HUES48 (cell line): Measurements from ENCODE around the gene THSD4.
A peak's percentile ranks its signal among the peaks of the same experiment; 100 is the strongest.

Experiments used
- H3K27ac ChIP-seq: one replicate; pipeline ENCODE4 v1.7.0; 2013; ENCODE audit warnings: low read depth, low read length, inconsistent platforms
- H3K27me3 ChIP-seq: 2 replicates; pipeline ENCODE4 v1.6.1; 2013; ENCODE audit warnings: mild to moderate bottlenecking, low read length; ENCODE audit not compliant: control insufficient read depth, insufficient read depth
- H3K36me3 ChIP-seq: 2 replicates; pipeline ENCODE4 v1.6.1; 2013; ENCODE audit warnings: low read length; ENCODE audit not compliant: control insufficient read depth, insufficient read depth
- H3K4me1 ChIP-seq: 2 replicates; pipeline ENCODE4 v1.6.1; 2013; ENCODE audit warnings: mild to moderate bottlenecking, low read length; ENCODE audit not compliant: control insufficient read depth, insufficient read depth
- H3K4me3 ChIP-seq: 2 replicates; pipeline ENCODE4 v1.5.1; 2013; ENCODE audit warnings: mild to moderate bottlenecking, low read depth, low read length
- H3K9ac ChIP-seq: 2 replicates; pipeline ENCODE4 v1.6.1; 2013; ENCODE audit warnings: mild to moderate bottlenecking, low read depth, low read length, moderate library complexity
- H3K9me3 ChIP-seq: 2 replicates; pipeline ENCODE4 v1.6.1; 2013; ENCODE audit warnings: low read length; ENCODE audit not compliant: control insufficient read depth, insufficient read depth

Gene THSD4

GRCh38 chr15:71084264-71084663 lies 31.0 kb upstream of the THSD4 start:
- Histone ChIP-seq H3K9ac (no peak overlapping the region), H3K27me3 (peaks cover 54% of the 10 kb centered on the region), H3K27ac (no peak overlapping the region), H3K36me3 (no peaks in the 10 kb centered on the region), H3K4me3 (no peak overlapping the region), H3K9me3 (no peaks in the 10 kb centered on the region), H3K4me1 (peaks cover 17% of the 10 kb centered on the region)

- H3K9ac ChIP-seq = no peak overlapping the region
- H3K36me3 ChIP-seq = no peaks in the 10 kb centered on the region
- H3K4me3 ChIP-seq = no peak overlapping the region
- H3K27ac ChIP-seq = peak overlapping the region; percentile 24
- peaks cover 17% of the 10 kb centered on the region for H3K4me1 ChIP-seq
- no peaks in the 10 kb centered on the region for H3K9me3 ChIP-seq
- H3K27me3 ChIP-seq = peaks cover 54% of the 10 kb centered on the region
Observed at GRCh38 chr15:71085809-71086208, 29.5 kb upstream of the THSD4 start.

DNA sequence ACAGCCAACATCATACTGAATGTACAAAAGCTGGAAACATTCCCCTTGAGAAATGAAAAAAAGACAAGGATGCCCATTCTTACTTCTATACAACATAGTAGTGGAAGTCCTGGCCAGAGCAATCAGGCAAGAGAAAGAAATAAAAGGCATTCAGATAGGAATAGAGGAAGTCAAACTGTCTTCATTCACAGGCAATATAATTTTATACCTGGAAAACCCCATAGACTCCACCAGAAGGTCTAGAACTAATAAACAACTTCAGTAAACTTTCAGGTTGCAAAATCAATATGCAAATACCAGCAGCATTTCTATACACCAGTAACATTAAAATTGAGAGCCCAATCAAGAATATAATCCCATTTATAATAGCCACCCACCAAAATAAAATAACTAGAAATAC lies 27.1 kb upstream of the THSD4 start:
- Histone ChIP-seq H3K4me1 (peaks cover 17% of the 10 kb centered on the region), H3K9ac (no peak overlapping the region), H3K4me3 (no peak overlapping the region), H3K9me3 (no peaks in the 10 kb centered on the region), H3K36me3 (no peaks in the 10 kb centered on the region), H3K27me3 (peaks cover 44% of the 10 kb centered on the region), H3K27ac (no peak overlapping the region)

GRCh38 chr15:71088683-71089082 lies 26.6 kb upstream of the THSD4 start:
- no peaks in the 10 kb centered on the region for H3K36me3 ChIP-seq
- no peak overlapping the region for H3K27ac ChIP-seq
- no peak overlapping the region for H3K9ac ChIP-seq
- H3K4me3 ChIP-seq = no peak overlapping the region
- H3K4me1 ChIP-seq = peaks cover 17% of the 10 kb centered on the region
- no peaks in the 10 kb centered on the region for H3K9me3 ChIP-seq
- H3K27me3 ChIP-seq = peaks cover 39% of the 10 kb centered on the region

DNA sequence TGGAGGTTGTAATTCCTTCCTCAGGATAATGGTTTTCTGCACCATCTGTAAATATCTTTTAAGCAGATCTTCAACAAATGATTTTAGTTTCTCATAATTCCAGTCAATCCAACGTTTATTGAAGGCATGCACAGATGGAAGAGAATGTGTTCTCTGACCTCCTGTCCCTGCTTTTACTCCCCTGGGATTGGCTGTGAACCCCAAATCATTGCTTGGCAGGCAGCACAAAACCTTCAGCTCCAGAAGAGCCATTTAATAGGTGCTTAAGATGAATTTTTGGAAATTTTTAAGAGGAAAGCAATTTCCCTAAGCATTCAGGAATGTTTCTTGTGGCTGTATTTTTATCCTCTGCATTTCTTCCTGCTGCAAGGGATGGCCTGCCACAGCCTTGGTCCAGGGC lies 25.5 kb upstream of the THSD4 start:
- Histone ChIP-seq H3K9me3 (no peaks in the 10 kb centered on the region), H3K9ac (no peak overlapping the region), H3K27me3 (peaks cover 29% of the 10 kb centered on the region), H3K4me3 (no peak overlapping the region), H3K36me3 (no peaks in the 10 kb centered on the region), H3K4me1 (peaks cover 15% of the 10 kb centered on the region), H3K27ac (no peak overlapping the region)

- Histone ChIP-seq H3K27me3 (peaks cover 14% of the 10 kb centered on the region), H3K4me1 (no peaks in the 10 kb centered on the region), H3K9me3 (no peaks in the 10 kb centered on the region), H3K36me3 (no peaks in the 10 kb centered on the region), H3K27ac (no peak overlapping the region), H3K9ac (no peak overlapping the region), H3K4me3 (no peak overlapping the region)
Observed at GRCh38 chr15:71091601-71092000, 23.7 kb upstream of the THSD4 start.

DNA sequence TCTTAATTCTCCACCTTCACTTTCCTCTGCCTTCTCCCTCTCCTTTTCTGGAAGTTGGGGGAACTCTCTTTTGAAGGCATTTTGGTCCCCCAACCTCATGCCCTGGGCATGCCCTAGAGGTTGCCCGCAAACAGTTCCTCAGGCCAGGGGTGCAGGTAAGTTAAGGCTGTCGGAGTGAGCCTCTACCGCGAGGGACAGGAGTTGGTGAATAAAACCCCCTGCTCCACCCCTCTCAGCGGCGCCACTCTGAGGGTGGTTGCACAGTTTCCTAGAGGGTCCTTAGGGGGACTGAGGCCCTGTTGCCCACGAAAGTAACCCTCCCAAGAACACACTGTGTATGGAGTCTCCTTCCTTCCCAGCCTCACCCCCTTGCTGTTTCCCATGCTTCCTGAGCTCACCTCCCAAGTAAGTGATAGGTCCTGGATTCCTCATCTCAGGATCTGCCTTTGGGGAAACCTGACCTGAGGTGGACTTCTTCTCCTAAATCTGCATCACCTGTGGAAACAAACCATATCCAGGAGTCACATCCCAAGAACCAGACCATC lies 23.1 kb upstream of the THSD4 start:
- H3K4me3 ChIP-seq = no peak overlapping the region
- no peaks in the 10 kb centered on the region for H3K36me3 ChIP-seq
- no peaks in the 10 kb centered on the region for H3K9me3 ChIP-seq
- H3K9ac ChIP-seq = no peak overlapping the region
- H3K27ac ChIP-seq = no peak overlapping the region
- no peaks in the 10 kb centered on the region for H3K4me1 ChIP-seq
- peaks cover 9% of the 10 kb centered on the region for H3K27me3 ChIP-seq

DNA sequence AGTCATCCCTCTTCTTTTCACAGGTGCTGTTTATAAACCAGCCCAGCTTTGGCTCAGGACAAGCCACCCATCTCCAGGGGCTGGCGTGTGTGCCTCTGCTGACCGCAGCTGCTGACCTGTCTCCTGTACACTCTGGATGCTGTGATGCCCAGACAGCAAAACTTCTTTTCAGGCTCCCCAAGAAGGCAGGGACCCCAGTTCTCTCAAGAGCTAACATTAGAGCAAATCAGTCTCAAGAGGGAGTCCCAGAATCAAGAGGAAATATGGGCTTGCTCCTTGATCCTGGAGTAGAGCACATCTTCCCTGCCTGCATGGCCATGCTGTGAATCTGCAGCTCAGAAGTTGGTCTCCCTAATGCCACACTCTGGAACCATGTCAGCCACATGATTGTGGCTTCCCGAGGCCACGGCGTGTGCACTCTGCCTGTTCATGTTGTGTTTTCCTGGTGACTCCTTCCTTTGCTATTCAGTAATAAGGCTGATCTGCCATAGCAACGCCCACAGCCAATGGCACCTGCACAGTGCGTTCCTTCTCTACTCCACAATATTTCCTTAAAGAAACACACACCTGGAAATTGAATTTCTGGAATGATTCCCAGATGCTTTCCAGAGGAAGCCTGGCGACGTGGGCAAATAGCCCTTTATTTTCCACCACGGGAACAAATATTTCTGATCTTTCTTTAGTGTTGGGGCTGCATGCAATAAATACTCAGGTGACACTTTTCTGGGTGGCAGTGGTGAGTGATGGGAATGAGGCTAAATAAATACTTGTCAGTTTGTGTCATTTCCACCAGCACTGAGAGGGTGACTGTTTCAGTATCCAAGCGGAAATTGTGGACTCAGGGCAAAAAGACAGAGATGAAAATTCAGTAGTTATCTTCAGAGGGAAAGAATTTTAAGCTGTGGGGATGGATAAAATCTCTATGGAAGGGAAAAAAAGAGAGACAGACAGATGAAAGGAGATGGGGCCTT lies 21.9 kb upstream of the THSD4 start:
- Histone ChIP-seq H3K27me3 (no peaks in the 10 kb centered on the region), H3K9me3 (no peaks in the 10 kb centered on the region), H3K36me3 (no peaks in the 10 kb centered on the region), H3K9ac (no peak overlapping the region), H3K4me3 (no peak overlapping the region), H3K27ac (no peak overlapping the region), H3K4me1 (no peaks in the 10 kb centered on the region)

- Histone ChIP-seq H3K36me3 (no peaks in the 10 kb centered on the region), H3K4me1 (no peaks in the 10 kb centered on the region), H3K27ac (no peak overlapping the region), H3K9me3 (no peaks in the 10 kb centered on the region), H3K9ac (no peak overlapping the region), H3K4me3 (no peak overlapping the region), H3K27me3 (no peaks in the 10 kb centered on the region)
Observed at GRCh38 chr15:71094137-71094536, 21.1 kb upstream of the THSD4 start.

- Histone ChIP-seq H3K9me3 (no peaks in the 10 kb centered on the region), H3K27me3 (no peaks in the 10 kb centered on the region), H3K4me3 (no peak overlapping the region), H3K36me3 (no peaks in the 10 kb centered on the region), H3K4me1 (no peaks in the 10 kb centered on the region), H3K9ac (no peak overlapping the region), H3K27ac (no peak overlapping the region)
Observed at GRCh38 chr15:71096676-71097075, 18.6 kb upstream of the THSD4 start.

- Histone ChIP-seq H3K9me3 (no peaks in the 10 kb centered on the region), H3K36me3 (no peaks in the 10 kb centered on the region), H3K4me1 (no peaks in the 10 kb centered on the region), H3K9ac (no peak overlapping the region), H3K4me3 (no peak overlapping the region), H3K27ac (no peak overlapping the region), H3K27me3 (no peaks in the 10 kb centered on the region)
Observed at GRCh38 chr15:71097890-71098289, 17.4 kb upstream of the THSD4 start.
